Subcutaneous adipose tissue (tissue), 4 donors: ENCODE measurements around the gene NBEAL1. TPM values are rescaled to one million over a fixed set of nuclear protein-coding genes. Genes with fewer than 3 reads are reported as not detected.

Experiments used
- total RNA-seq, 4 donors: library from RNA; depleted of rRNA; stranded (reverse); fragments of >200 nt; gene quantifications; one replicate each; pipeline ENCODE4 v1.1.0, GENCODE V29; 2016
- TF ChIP-seq, protein P1 (sequence below): fragments of 450-650 bp; IDR thresholded peaks from one replicate; pipeline ENCODE4 v1.5.1; 2016; ENCODE audit warnings: low read depth, mild to moderate bottlenecking, control low read depth, antibody characterized with exemption, moderate library complexity

NBEAL1 gene
- total RNA-seq, 4 donors from 2014 or later, result 45.0 to 80.9 (median 54.3) TPM

- TF ChIP-seq, protein P1, sequence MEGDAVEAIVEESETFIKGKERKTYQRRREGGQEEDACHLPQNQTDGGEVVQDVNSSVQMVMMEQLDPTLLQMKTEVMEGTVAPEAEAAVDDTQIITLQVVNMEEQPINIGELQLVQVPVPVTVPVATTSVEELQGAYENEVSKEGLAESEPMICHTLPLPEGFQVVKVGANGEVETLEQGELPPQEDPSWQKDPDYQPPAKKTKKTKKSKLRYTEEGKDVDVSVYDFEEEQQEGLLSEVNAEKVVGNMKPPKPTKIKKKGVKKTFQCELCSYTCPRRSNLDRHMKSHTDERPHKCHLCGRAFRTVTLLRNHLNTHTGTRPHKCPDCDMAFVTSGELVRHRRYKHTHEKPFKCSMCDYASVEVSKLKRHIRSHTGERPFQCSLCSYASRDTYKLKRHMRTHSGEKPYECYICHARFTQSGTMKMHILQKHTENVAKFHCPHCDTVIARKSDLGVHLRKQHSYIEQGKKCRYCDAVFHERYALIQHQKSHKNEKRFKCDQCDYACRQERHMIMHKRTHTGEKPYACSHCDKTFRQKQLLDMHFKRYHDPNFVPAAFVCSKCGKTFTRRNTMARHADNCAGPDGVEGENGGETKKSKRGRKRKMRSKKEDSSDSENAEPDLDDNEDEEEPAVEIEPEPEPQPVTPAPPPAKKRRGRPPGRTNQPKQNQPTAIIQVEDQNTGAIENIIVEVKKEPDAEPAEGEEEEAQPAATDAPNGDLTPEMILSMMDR, result no peak
Measured at GRCh38 chr2:203177361-203177760, 162.7 kb downstream of the NBEAL1 start.

- TF ChIP-seq, protein P1, result no peak
Measured at GRCh38 chr2:203185864-203186263, 171.2 kb downstream of the NBEAL1 start.

- TF ChIP-seq, protein P1, result no peak
Measured at GRCh38 chr2:203191961-203192360, 177.3 kb downstream of the NBEAL1 start.

GRCh38 chr2:203195331-203196036 lies 180.8 kb downstream of the NBEAL1 start:
- TF ChIP-seq, protein P1, result no peak

DNA sequence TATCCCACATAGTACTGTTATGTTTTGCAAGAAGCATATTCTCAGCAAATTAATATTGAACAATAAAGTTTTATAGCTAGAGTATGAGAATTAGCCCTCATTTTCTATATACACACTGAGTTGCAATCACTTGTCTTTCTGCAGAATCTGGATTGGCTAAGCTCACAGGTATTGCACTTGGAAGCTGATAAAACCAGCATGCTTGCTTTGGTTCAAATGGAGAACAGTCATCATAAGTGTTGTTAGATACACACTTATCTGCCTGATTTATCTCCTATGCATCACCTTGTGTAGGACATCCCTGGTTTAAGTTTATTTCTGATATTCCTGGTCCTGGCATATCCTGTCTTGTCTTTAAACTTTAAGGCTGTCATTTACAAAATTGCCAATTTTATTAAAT lies 186.2 kb downstream of the NBEAL1 start:
- TF ChIP-seq, protein P1, result no peak

DNA sequence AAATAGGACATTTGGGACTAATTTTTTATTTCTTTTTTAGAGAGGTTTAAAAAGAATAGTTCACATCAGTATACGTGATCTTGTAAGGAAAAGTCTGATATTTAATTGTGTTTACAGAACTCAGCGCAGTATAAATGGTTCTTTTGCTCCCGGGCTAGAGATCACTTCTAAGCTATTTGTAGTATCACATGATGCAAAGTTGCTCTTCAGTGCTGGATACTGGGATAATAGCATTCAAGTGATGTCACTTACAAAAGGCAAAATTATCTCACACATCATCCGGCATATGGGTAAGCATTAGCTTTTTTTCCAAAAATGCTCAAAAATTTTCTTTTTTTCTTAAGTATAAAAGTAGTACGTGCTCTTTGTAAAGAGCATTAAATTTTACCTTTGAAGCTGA lies 186.8 kb downstream of the NBEAL1 start:
- TF ChIP-seq, protein P1, result no peak

GRCh38 chr2:203209538-203209937 lies 194.9 kb downstream of the NBEAL1 start:
- TF ChIP-seq, protein P1, result no peak
